ENCODE data around the gene CNTNAP1. TPM values are rescaled to one million over a fixed set of nuclear protein-coding genes. Genes with fewer than 3 reads are reported as not detected.
A peak's percentile ranks its signal among the peaks of the same experiment; 100 is the strongest.

Gene CNTNAP1
- total and polyA plus RNA-seq, 9 of the 15 experiments (the other 6 are each of a cell fraction or from before 2014, with no cell fraction given), result 0.10 to 1.8 (median 0.62) TPM

DNA sequence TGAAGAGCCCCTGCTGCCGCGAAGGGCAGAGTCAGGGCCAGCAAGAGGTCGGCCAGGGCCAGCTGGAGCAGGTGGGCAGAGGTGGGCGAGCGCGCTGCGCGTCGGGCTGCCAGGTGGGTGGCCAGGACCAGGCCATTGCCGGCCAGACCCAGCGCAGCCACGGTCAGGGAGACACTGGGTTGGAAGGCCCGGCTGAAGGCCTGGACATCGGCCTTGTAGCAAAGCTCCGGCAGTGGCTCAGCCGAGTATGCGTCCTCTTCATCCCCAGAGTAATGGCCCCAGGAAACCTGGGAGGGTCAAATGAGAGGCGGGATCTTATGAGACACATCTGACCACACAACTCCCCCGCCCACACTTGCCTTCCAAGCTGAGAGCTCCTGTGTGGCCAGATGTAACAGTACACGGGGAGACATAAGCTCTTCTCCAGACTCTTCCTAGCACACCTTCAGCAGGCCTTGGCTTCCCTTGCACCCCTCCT lies 2.0 kb upstream of the CNTNAP1 start (continued):
- TF ChIP-seq POU5F1 (IDR thresholded peaks at IDR 0.05; ENCODE audit: borderline replicate concordance, low read depth, low read length, partially characterized antibody), result no peak
- TF ChIP-seq KLF6 (CRISPR knock-in tag; IDR thresholded peaks at IDR 0.05; ENCODE audit: borderline replicate concordance), result no peak
- no peak for TF ChIP-seq ZNF444 (CRISPR knock-in tag; IDR thresholded peaks at IDR 0.05)
- no peak for TF ChIP-seq ZNF143 (CRISPR knock-in tag; IDR thresholded peaks at IDR 0.05)
- TF ChIP-seq CHD4 (IDR thresholded peaks at IDR 0.05; ENCODE audit: insufficient read depth, insufficient replicate concordance, low read depth, low read length, poor library complexity, severe bottlenecking), result no peak
- TF ChIP-seq ZNF75A (CRISPR knock-in tag; IDR thresholded peaks at IDR 0.05), result no peak
- no peak for TF ChIP-seq ZBTB17 (CRISPR knock-in tag; IDR thresholded peaks at IDR 0.05)
- TF ChIP-seq MTA1 (IDR thresholded peaks at IDR 0.05; ENCODE audit: borderline replicate concordance), result no peak
- TF ChIP-seq, protein P1, sequence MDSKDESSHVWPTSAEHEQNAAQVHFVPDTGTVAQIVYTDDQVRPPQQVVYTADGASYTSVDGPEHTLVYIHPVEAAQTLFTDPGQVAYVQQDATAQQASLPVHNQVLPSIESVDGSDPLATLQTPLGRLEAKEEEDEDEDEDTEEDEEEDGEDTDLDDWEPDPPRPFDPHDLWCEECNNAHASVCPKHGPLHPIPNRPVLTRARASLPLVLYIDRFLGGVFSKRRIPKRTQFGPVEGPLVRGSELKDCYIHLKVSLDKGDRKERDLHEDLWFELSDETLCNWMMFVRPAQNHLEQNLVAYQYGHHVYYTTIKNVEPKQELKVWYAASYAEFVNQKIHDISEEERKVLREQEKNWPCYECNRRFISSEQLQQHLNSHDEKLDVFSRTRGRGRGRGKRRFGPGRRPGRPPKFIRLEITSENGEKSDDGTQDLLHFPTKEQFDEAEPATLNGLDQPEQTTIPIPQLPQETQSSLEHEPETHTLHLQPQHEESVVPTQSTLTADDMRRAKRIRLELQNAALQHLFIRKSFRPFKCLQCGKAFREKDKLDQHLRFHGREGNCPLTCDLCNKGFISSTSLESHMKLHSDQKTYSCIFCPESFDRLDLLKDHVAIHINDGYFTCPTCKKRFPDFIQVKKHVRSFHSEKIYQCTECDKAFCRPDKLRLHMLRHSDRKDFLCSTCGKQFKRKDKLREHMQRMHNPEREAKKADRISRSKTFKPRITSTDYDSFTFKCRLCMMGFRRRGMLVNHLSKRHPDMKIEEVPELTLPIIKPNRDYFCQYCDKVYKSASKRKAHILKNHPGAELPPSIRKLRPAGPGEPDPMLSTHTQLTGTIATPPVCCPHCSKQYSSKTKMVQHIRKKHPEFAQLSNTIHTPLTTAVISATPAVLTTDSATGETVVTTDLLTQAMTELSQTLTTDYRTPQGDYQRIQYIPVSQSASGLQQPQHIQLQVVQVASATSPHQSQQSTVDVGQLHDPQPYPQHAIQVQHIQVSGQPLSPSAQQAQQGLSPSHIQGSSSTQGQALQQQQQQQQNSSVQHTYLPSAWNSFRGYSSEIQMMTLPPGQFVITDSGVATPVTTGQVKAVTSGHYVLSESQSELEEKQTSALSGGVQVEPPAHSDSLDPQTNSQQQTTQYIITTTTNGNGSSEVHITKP (IDR thresholded peaks at IDR 0.05; ENCODE audit: partially characterized antibody), result peak; percentile 43
- TF ChIP-seq PHF8 (IDR thresholded peaks at IDR 0.05; ENCODE audit: borderline replicate concordance, low read length), result peak; percentile 9; the same call in 1 of the 2 replicates
- TF ChIP-seq BMI1 (IDR thresholded peaks at IDR 0.05; ENCODE audit: low read length), result no peak
- TF ChIP-seq CAMTA2 (CRISPR knock-in tag; conservative IDR thresholded peaks at IDR 0.05), result 0 out of 2 replicates have a peak, but pooled peaks have one; percentile 23
- no peak for TF ChIP-seq TAF15 (IDR thresholded peaks at IDR 0.05; ENCODE audit: low read depth, low read length)
- no peak for TF ChIP-seq FOXP1 (CRISPR knock-in tag; IDR thresholded peaks at IDR 0.05)
- TF ChIP-seq HNRNPUL1 (IDR thresholded peaks at IDR 0.05; ENCODE audit: low read length), result no peak
- no peak for TF ChIP-seq NR2F6 (CRISPR knock-in tag; IDR thresholded peaks at IDR 0.05)
- TF ChIP-seq, protein P2, sequence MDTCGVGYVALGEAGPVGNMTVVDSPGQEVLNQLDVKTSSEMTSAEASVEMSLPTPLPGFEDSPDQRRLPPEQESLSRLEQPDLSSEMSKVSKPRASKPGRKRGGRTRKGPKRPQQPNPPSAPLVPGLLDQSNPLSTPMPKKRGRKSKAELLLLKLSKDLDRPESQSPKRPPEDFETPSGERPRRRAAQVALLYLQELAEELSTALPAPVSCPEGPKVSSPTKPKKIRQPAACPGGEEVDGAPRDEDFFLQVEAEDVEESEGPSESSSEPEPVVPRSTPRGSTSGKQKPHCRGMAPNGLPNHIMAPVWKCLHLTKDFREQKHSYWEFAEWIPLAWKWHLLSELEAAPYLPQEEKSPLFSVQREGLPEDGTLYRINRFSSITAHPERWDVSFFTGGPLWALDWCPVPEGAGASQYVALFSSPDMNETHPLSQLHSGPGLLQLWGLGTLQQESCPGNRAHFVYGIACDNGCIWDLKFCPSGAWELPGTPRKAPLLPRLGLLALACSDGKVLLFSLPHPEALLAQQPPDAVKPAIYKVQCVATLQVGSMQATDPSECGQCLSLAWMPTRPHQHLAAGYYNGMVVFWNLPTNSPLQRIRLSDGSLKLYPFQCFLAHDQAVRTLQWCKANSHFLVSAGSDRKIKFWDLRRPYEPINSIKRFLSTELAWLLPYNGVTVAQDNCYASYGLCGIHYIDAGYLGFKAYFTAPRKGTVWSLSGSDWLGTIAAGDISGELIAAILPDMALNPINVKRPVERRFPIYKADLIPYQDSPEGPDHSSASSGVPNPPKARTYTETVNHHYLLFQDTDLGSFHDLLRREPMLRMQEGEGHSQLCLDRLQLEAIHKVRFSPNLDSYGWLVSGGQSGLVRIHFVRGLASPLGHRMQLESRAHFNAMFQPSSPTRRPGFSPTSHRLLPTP (IDR thresholded peaks at IDR 0.05; ENCODE audit: borderline replicate concordance, extremely low read depth, insufficient read length), result no peak
- TF ChIP-seq, protein P3, sequence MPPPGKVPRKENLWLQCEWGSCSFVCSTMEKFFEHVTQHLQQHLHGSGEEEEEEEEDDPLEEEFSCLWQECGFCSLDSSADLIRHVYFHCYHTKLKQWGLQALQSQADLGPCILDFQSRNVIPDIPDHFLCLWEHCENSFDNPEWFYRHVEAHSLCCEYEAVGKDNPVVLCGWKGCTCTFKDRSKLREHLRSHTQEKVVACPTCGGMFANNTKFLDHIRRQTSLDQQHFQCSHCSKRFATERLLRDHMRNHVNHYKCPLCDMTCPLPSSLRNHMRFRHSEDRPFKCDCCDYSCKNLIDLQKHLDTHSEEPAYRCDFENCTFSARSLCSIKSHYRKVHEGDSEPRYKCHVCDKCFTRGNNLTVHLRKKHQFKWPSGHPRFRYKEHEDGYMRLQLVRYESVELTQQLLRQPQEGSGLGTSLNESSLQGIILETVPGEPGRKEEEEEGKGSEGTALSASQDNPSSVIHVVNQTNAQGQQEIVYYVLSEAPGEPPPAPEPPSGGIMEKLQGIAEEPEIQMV (tag; conservative IDR thresholded peaks at IDR 0.05; ENCODE audit: low read depth), result no peak
- TF ChIP-seq, protein P4, sequence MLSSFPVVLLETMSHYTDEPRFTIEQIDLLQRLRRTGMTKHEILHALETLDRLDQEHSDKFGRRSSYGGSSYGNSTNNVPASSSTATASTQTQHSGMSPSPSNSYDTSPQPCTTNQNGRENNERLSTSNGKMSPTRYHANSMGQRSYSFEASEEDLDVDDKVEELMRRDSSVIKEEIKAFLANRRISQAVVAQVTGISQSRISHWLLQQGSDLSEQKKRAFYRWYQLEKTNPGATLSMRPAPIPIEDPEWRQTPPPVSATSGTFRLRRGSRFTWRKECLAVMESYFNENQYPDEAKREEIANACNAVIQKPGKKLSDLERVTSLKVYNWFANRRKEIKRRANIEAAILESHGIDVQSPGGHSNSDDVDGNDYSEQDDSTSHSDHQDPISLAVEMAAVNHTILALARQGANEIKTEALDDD (IDR thresholded peaks at IDR 0.05), result no peak
- TF ChIP-seq GABPB2 (CRISPR knock-in tag; conservative IDR thresholded peaks at IDR 0.05), result no peak

Measured in K562 (cell line).